Kidney (tissue), 14 donors: ENCODE results near the gene MON1A. TPM values are rescaled to one million over a fixed set of nuclear protein-coding genes. Genes with fewer than 3 reads are reported as not detected.

Experiments
- DNase-seq, 5 donors: peaks; one replicate each; pipeline ENCODE4 v3.0.0-alpha.2; 2013 to 2020
- FAIRE-seq: peaks from 2 replicates; lab custom pipeline; 2012; peaks lifted over from hg19 to GRCh38; lab: Jason Lieb, UNC
- H3K27ac ChIP-seq, 2 donors: one replicate each; pipeline ENCODE4 v1.7.0; 2013; ENCODE audit warnings: low read depth in 2 of 2, low read length in 2 of 2, inconsistent platforms in 1 of 2
- H3K27me3 ChIP-seq: one replicate; pipeline ENCODE4 v1.7.1; 2013; ENCODE audit warnings: low read length, inconsistent platforms; ENCODE audit not compliant: control insufficient read depth, insufficient read depth
- H3K36me3 ChIP-seq, 3 donors: one replicate each; pipeline versions ENCODE4 v1.7.0 to v1.7.1; 2013; ENCODE audit warnings: low read length in 3 of 3, control low read depth in 1 of 3, inconsistent platforms in 1 of 3; ENCODE audit not compliant: insufficient read depth in 3 of 3, control insufficient read depth in 2 of 3
- H3K4me1 ChIP-seq, 3 donors: one replicate each; pipeline versions ENCODE4 v1.7.0 to v1.7.1; 2013; ENCODE audit warnings: low read length in 3 of 3, inconsistent platforms in 1 of 3, low read depth in 1 of 3; ENCODE audit not compliant: control insufficient read depth in 2 of 3, insufficient read depth in 2 of 3
- H3K4me3 ChIP-seq, 3 donors: one replicate each; pipeline versions ENCODE4 v1.7.0 to v1.8.1; 2013; ENCODE audit warnings: low read length in 3 of 3, control low read depth in 1 of 3, inconsistent platforms in 1 of 3
- H3K9ac ChIP-seq, 3 donors: one replicate each; pipeline versions ENCODE4 v1.7.0 to v1.7.1; 2013; ENCODE audit warnings: low read length in 3 of 3, control low read depth in 1 of 3, inconsistent platforms in 1 of 3
- H3K9me3 ChIP-seq, 3 donors: one replicate each; pipeline versions ENCODE4 v1.7.0 to v1.7.1; 2013; ENCODE audit warnings: low read length in 3 of 3, control low read depth in 1 of 3, inconsistent platforms in 1 of 3; ENCODE audit not compliant: control insufficient read depth in 2 of 3, insufficient read depth in 1 of 3
- intact Hi-C: fragments of 100-400 bp; cut with DNase I; formaldehyde crosslinking; loops from one replicate; pipeline ENCODE4 v1.11.1; 2022
- polyA plus RNA-seq: library from polyadenylated mRNA; stranded (reverse); fragments of 350-450 nt; fragmentation: Illumina TruSeq; extraction: RNeasy Lipid Tissue Mini Kit (QIAGEN cat#74804); gene quantifications from one replicate; pipeline ENCODE4 v1.2.3, GENCODE V29; 2014; ENCODE audit warnings: low read depth, low replicate concordance; ENCODE audit not compliant: insufficient read depth
- total RNA-seq: library from RNA; stranded (reverse); fragmentation: NEBNext Ultra II Directional; extraction: Animal tissue kit (Norgen Biotek cat#: 25700); gene quantifications from one replicate; pipeline ENCODE4 v1.2.1, GENCODE V29; 2021
- TF ChIP-seq, protein P1 (sequence below): IDR thresholded peaks from 3 replicates; pipeline ENCODE4 v1.5.1; 2012; ENCODE audit warnings: mild to moderate bottlenecking, moderate library complexity, borderline replicate concordance; ENCODE audit not compliant: insufficient read depth; ENCODE audit errors: extremely low read depth
- donor health status: control.
- donor health status: control.
- donor health status: control.
- donor health status: control.
- donor health status: control.
- donor health status: DM: yes; HTN: yes; CAD: no.
- donor health status: Normal renal cell carcinoma (clear cell type).

The MON1A gene
- total and polyA plus RNA-seq, 2 donors from 2014 or later = 7.4 to 16.4 TPM

- H3K36me3 ChIP-seq = no peaks in the 10 kb centered on the region
- H3K4me3 ChIP-seq = no peak overlapping the region
- H3K4me1 ChIP-seq = peaks cover 0 to 13% (median 10%) of the 10 kb centered on the region in 3 donors
- H3K9ac ChIP-seq = no peak overlapping the region
- H3K27ac ChIP-seq = no peak overlapping the region
- intact Hi-C loops = no loop called here
- FAIRE-seq = no peak
- no peaks in the 10 kb centered on the region for H3K27me3 ChIP-seq
- H3K9me3 ChIP-seq = no peaks in the 10 kb centered on the region
- no peak for DNase-seq
- TF ChIP-seq, protein P1, sequence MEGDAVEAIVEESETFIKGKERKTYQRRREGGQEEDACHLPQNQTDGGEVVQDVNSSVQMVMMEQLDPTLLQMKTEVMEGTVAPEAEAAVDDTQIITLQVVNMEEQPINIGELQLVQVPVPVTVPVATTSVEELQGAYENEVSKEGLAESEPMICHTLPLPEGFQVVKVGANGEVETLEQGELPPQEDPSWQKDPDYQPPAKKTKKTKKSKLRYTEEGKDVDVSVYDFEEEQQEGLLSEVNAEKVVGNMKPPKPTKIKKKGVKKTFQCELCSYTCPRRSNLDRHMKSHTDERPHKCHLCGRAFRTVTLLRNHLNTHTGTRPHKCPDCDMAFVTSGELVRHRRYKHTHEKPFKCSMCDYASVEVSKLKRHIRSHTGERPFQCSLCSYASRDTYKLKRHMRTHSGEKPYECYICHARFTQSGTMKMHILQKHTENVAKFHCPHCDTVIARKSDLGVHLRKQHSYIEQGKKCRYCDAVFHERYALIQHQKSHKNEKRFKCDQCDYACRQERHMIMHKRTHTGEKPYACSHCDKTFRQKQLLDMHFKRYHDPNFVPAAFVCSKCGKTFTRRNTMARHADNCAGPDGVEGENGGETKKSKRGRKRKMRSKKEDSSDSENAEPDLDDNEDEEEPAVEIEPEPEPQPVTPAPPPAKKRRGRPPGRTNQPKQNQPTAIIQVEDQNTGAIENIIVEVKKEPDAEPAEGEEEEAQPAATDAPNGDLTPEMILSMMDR = no peak
Measured at GRCh38 chr3:49902511-49903345, 26.9 kb downstream of the MON1A start.

DNA sequence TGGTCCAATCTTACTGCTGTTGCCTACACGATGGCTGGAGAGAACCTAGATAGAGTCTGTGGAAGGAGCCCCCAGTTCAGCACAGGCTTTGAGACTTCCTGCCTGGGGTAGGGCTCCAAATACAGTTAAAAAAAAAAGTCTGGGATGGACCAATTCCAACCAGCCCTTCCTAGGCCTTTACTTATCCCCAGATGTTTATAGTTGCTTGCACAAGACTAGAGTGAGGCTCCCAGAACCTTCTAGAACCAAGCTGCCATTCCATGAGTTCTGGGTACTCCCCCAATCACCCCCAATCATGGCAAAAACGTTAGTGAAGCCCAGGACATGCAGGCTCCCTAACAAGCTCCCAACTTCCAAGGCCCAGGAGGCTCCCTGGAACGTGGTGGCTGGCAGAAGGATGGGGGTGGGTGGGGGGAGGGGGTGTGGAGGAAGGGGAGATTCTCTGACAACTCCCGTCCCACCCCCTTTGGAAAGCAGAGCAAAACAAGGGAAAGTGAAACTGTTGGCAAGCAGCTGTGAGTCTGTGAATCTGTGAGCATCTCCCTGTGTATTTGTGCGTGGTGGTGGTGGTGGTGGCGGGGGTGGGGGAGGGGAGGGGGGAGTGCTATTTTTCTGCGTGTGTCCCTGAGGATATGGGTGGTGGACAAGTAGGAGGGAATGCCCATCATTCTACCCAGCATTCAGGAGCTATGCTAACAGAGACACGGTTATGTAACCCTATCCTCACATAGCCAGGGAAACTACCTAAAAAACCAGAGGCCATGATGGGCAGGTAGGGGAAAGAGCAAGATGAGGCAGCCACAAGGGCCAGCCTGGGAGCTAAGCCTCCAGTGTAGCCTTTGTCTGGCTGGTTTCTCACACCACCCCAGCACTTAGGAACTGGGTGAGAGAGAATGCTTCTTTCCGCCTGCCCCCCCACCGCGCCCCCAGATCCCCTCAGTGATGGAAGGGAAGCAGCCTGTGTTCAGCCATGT, 28.0 kb downstream of the MON1A start:
- intact Hi-C loops = no loop called here
- peak overlapping the region in 1 of 2 donors; percentile 65 for H3K27ac ChIP-seq
- H3K4me3 ChIP-seq = no peak overlapping the region

DNA sequence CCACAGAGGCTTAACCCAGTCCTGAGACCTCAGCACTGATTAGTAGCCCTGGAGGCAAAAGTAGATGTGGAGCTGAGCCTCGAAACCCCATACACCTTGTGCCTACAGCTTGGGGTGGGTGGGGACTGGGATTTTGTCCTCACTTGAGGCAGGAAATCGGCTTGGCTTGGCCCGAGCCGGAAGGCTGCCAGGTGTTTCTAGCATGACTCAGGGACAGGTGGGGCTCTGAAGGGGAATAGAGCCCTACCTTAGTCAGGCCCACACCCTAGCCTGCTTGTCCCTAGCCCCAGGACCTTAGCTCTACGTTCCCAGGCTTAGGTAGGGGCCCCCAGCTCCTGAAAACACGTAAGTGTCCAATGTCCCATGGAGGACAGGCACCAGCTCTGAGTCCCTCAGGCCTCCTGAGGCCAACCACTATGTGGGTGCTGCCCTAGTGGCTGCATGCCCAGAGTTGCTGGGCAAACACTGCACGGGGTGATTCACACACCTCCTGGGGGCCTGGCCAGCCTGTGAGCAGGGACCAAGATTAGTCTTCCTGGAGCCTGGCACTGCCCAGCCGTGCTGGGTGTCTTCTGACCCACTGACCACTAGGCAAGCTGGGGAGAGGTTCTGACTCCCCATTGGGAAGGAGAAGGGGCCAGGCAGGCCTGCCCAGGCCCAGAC, 29.0 kb downstream of the MON1A start:
- Histone ChIP-seq H3K9ac (no peak overlapping the region), H3K36me3 (no peaks in the 10 kb centered on the region), H3K27ac (peak overlapping the region in 1 of 2 donors; percentile 65), H3K4me1 (peaks cover 0 to 6% (median 0%) of the 10 kb centered on the region in 3 donors), H3K4me3 (no peak overlapping the region), H3K27me3 (no peaks in the 10 kb centered on the region), H3K9me3 (no peaks in the 10 kb centered on the region)
- intact Hi-C loops = no loop called here
- peak in 1 of 5 donors; percentile 93 for DNase-seq
- FAIRE-seq = no peak
- TF ChIP-seq, protein P1 = no peak

More for the DNA sequence above, 28.0 kb downstream of the MON1A start:
- Histone ChIP-seq H3K9me3 (no peaks in the 10 kb centered on the region), H3K36me3 (no peaks in the 10 kb centered on the region), H3K27me3 (no peaks in the 10 kb centered on the region), H3K9ac (no peak overlapping the region), H3K4me1 (peaks cover 0 to 12% (median 9%) of the 10 kb centered on the region in 3 donors)
- FAIRE-seq = no peak
- DNase-seq = no peak
- TF ChIP-seq, protein P1 = no peak
